ENCODE data around the gene RNU5B-1.

- TF ChIP-seq MAFK (IDR thresholded peaks at IDR 0.05; ENCODE audit: low read length) = no peak
- TF ChIP-seq ZFP30 (CRISPR knock-in tag; IDR thresholded peaks at IDR 0.05; ENCODE audit: borderline replicate concordance) = no peak
- TF ChIP-seq GATAD2B (IDR thresholded peaks at IDR 0.05; ENCODE audit: borderline replicate concordance) = no peak
- no peak for TF ChIP-seq ZNF140 (CRISPR knock-in tag; IDR thresholded peaks at IDR 0.05)
- no peak for TF ChIP-seq CTCF (IDR thresholded peaks at IDR 0.05 in 2 of 3, conservative IDR thresholded peaks at IDR 0.05 in 1 of 3; ENCODE audit: insufficient read depth in 2 of 3, low read depth in 1 of 3, low read length in 3 of 3)
- no peak for TF ChIP-seq RAD21 (CRISPR knock-in tag; conservative IDR thresholded peaks at IDR 0.05 in 1 of 2, IDR thresholded peaks at IDR 0.05 in 1 of 2)
- no peak for TF ChIP-seq ZNF511 (CRISPR knock-in tag; IDR thresholded peaks at IDR 0.05)
- no peak for TF ChIP-seq PTBP1 (IDR thresholded peaks at IDR 0.05; ENCODE audit: low read depth, low read length)
- TF ChIP-seq PML (IDR thresholded peaks at IDR 0.05; ENCODE audit: low read length) = no peak
- no peak for TF ChIP-seq ZNF274 (IDR thresholded peaks at IDR 0.05; ENCODE audit: borderline replicate concordance, low read depth, low read length)
- no peak for TF ChIP-seq GTF2F1 (IDR thresholded peaks at IDR 0.05; ENCODE audit: low read depth, low read length)
- no peak for TF ChIP-seq FOXM1 (IDR thresholded peaks at IDR 0.05; ENCODE audit: low read depth)
- TF ChIP-seq FOXM1 (CRISPR knock-in tag; IDR thresholded peaks at IDR 0.05; ENCODE audit: low read depth) = no peak
Observed at GRCh38 chr15:65287520-65287855, 17.0 kb upstream of the RNU5B-1 start.

Data from K562 (cell line).